ENCODE data around the gene BLM. TPM values are rescaled to one million over a fixed set of nuclear protein-coding genes. Genes with fewer than 3 reads are reported as not detected.

The BLM gene
- total RNA-seq, 1 experiment from 2014 or later: 41.3 TPM

GRCh38 chr15:90865702-90866101 lies 148.6 kb downstream of the BLM start:
- Mint-ChIP-seq H3K4me1 (peaks cover 30 to 37% of the 10 kb centered on the region in 2 experiments), H3K27me3 (ENCODE audit: low read depth) (no peaks in the 10 kb centered on the region), H3K27ac (peak overlapping the region in 1 of 3 experiments; percentile 30; a peak in 1 of 7 replicates), H3K4me3 (no peak overlapping the region), H3K9me3 (peaks cover 0 to under 1% of the 10 kb centered on the region in 2 experiments; a peak in 2 of 5 replicates), H3K36me3 (ENCODE audit: insufficient read depth in 1 of 3, low read depth in 3 of 3) (no peaks in the 10 kb centered on the region; a peak in 1 of 7 replicates)
- DNase-seq: no peak
- H3K79me2 ChIP-seq (ENCODE audit: insufficient read depth, low read length): no peaks in the 10 kb centered on the region
- H2BK5ac ChIP-seq (ENCODE audit: insufficient read length, low read length): no peak overlapping the region
- no peak overlapping the region for H3K4ac ChIP-seq (ENCODE audit: low read depth, low read length)
- no peak overlapping the region for H3K4me2 ChIP-seq (ENCODE audit: insufficient read depth, insufficient read length, low read length)
- H3K4me1 ChIP-seq (ENCODE audit: insufficient read depth, low read length): peaks cover 3% of the 10 kb centered on the region; the same call in 1 of the 2 replicates
- H2AK5ac ChIP-seq (ENCODE audit: insufficient read length, low read length): no peak overlapping the region
- no peak overlapping the region for H3K27ac ChIP-seq (ENCODE audit: insufficient read length, low read depth, low read length)
- H3K23me2 ChIP-seq (ENCODE audit: insufficient read length, low read depth, low read length, poor library complexity, severe bottlenecking): no peaks in the 10 kb centered on the region
- TF ChIP-seq CTCF (conservative IDR thresholded peaks at IDR 0.05): no peak
- H4K20me1 ChIP-seq (ENCODE audit: control insufficient read depth, insufficient read depth, insufficient read length): no peaks in the 10 kb centered on the region
- H3K9me3 ChIP-seq (ENCODE audit: control insufficient read depth, low read depth, low read length): no peaks in the 10 kb centered on the region
- whole genome bisulfite sequencing (ENCODE audit: extremely low coverage, insufficient read length, low lambda C conversion rate): no CpG with 5 or more reads among the region's 4 CpGs
- H2BK15ac ChIP-seq (ENCODE audit: low read depth, low read length): no peak overlapping the region
- no peak overlapping the region for H4K8ac ChIP-seq (replicated peaks; ENCODE audit: insufficient read length, low read depth, low read length)
- H3K14ac ChIP-seq (ENCODE audit: insufficient read depth, low read length): no peak overlapping the region; the same call in 1 of the 2 replicates
- H3K18ac ChIP-seq (ENCODE audit: insufficient read length, low read depth, low read length): no peak overlapping the region
- H3K56ac ChIP-seq (ENCODE audit: insufficient read length, low read depth, low read length): no peak overlapping the region
- H3K79me1 ChIP-seq (ENCODE audit: insufficient read depth, low read depth, low read length, poor library complexity, severe bottlenecking): no peaks in the 10 kb centered on the region
- no peak overlapping the region for H4K91ac ChIP-seq (ENCODE audit: insufficient read length, low read depth, low read length)
- H2BK20ac ChIP-seq (ENCODE audit: low read depth, low read length, poor library complexity, severe bottlenecking): no peak overlapping the region
- H2AFZ ChIP-seq (ENCODE audit: low read length): no peak overlapping the region
- H3K9ac ChIP-seq (ENCODE audit: extremely low read depth, insufficient read length, low read length): no peak overlapping the region
- no peak overlapping the region for H2BK12ac ChIP-seq (ENCODE audit: insufficient read length, low read depth, low read length)
- H2BK120ac ChIP-seq (ENCODE audit: low read depth, low read length, poor library complexity, severe bottlenecking): no peak overlapping the region
- no peaks in the 10 kb centered on the region for H3K27me3 ChIP-seq (ENCODE audit: insufficient read depth, low read length)
- no peak overlapping the region for H3K23ac ChIP-seq (ENCODE audit: insufficient read length, low read depth, low read length)
- H3T11ph ChIP-seq (ENCODE audit: low read length): no peak overlapping the region
- no peak overlapping the region for H4K5ac ChIP-seq (ENCODE audit: insufficient read length, low read depth, low read length)

Other genes with a start within 250 kb of the BLM start
- gene CRTC3, start 187.4 kb upstream of the BLM start, total RNA-seq (2021): 3.9 TPM in 2 replicates
- gene FURIN, start 151.2 kb downstream of the BLM start, total RNA-seq (2021): 35.1 and 35.7 TPM in 2 replicates
- gene FES, start 167.2 kb downstream of the BLM start, total RNA-seq (2021): 6.5 and 6.7 TPM in 2 replicates
- gene MAN2A2, start 186.0 kb downstream of the BLM start, total RNA-seq (2021): 25.3 and 27.4 TPM in 2 replicates
- gene HDDC3, start 215.2 kb downstream of the BLM start, total RNA-seq (2021): 13.2 and 13.3 TPM in 2 replicates
- gene UNC45A, start 217.9 kb downstream of the BLM start, total RNA-seq (2021): 84.3 and 84.6 TPM in 2 replicates
- 20.6 and 22.8 TPM in 2 replicates for gene RCCD1, start 237.5 kb downstream of the BLM start, total RNA-seq (2021)

Measured in H9 (cell line).